Measurements from ENCODE around the gene PPP2R5C.

GRCh38 chr14:101894365-101895081 lies 133.0 kb downstream of the PPP2R5C start:
- TF ChIP-seq POLR2AphosphoS5 (IDR thresholded peaks at IDR 0.05; ENCODE audit: low read depth, low read length), result no peak
- no peak for TF ChIP-seq CTCF (IDR thresholded peaks at IDR 0.05)
- no peak for TF ChIP-seq REST (IDR thresholded peaks at IDR 0.05; ENCODE audit: insufficient read depth in 1 of 2, low read depth in 2 of 2, low read length in 1 of 2)
- TF ChIP-seq TCF7L2 (IDR thresholded peaks at IDR 0.05; ENCODE audit: low read depth, low read length), result no peak
- TF ChIP-seq SIN3A (IDR thresholded peaks at IDR 0.05; ENCODE audit: borderline replicate concordance, insufficient read depth, low read depth, low read length), result no peak
